Vagina (tissue), 2 donors: Measurements from ENCODE around the gene ANXA2. TPM values are rescaled to one million over a fixed set of nuclear protein-coding genes. Genes with fewer than 3 reads are reported as not detected.

Experiments
- DNase-seq, 2 donors: peaks; one replicate each; pipeline ENCODE4 v3.0.0-alpha.2; 2017; ENCODE audit errors: extremely low spot score in 2 of 2
- H3K27ac ChIP-seq: fragments of 200-600 bp; sonication (generic); one replicate; pipeline ENCODE4 v1.5.1; 2019
- H3K27me3 ChIP-seq: fragments of 200-600 bp; sonication (generic); one replicate; pipeline ENCODE4 v1.5.1; 2019
- H3K36me3 ChIP-seq, 2 donors: fragments of 200-600 bp; sonication (generic); one replicate each; pipeline ENCODE4 v1.5.1; 2017 to 2019
- H3K4me1 ChIP-seq: fragments of 200-600 bp; sonication (generic); one replicate; pipeline ENCODE4 v1.5.1; 2019
- H3K4me3 ChIP-seq, 2 donors: fragments of 200-600 bp; sonication (generic); 1 replicate in 1 of 2; 2 replicates in 1 of 2; pipeline ENCODE4 v1.5.1; 2016 to 2019
- H3K9me3 ChIP-seq: fragments of 200-600 bp; sonication (generic); one replicate; pipeline ENCODE4 v1.5.1; 2019
- CTCF ChIP-seq, 3 experiments: fragments of 450-650 bp in 2 of 3; fragments of 200-600 bp in 1 of 3; sonication (generic) in 1 of 3; IDR thresholded peaks; one replicate each; pipeline ENCODE4 v1.5.1; 2017 to 2019; ENCODE audit warnings: antibody characterized with exemption in 3 of 3, mild to moderate bottlenecking in 2 of 3, moderate library complexity in 2 of 3
- POLR2A ChIP-seq, 2 donors: fragments of 450-650 bp; IDR thresholded peaks; one replicate each; pipeline ENCODE4 v1.6.1; 2017; ENCODE audit warnings: antibody characterized with exemption in 2 of 2, mild to moderate bottlenecking in 2 of 2, moderate library complexity in 2 of 2
- POLR2AphosphoS5 ChIP-seq, 2 donors: sonication (generic); formaldehyde crosslinking; IDR thresholded peaks; one replicate each; pipeline ENCODE4 v1.9.0; 2017; ENCODE audit warnings: antibody characterized with exemption in 2 of 2, mild to moderate bottlenecking in 2 of 2, low read depth in 1 of 2; ENCODE audit not compliant: insufficient read depth in 1 of 2
- intact Hi-C: fragments of 100-400 bp; cut with DNase I; formaldehyde crosslinking; loops from one replicate; pipeline ENCODE4 v1.15.1; 2023
- total RNA-seq: library from RNA; depleted of rRNA; stranded (reverse); fragments of >200 nt; gene quantifications from one replicate; pipeline ENCODE4 v1.2.3, GENCODE V29; 2016

The ANXA2 gene
- total RNA-seq, 1 donor from 2014 or later = 1,230 TPM

- H3K9me3 ChIP-seq = no peaks in the 10 kb centered on the region
- no peaks in the 10 kb centered on the region for H3K27me3 ChIP-seq
- peak overlapping the region in 1 of 2 donors; percentile 17 for H3K4me3 ChIP-seq
- no peaks in the 10 kb centered on the region for H3K36me3 ChIP-seq
- intact Hi-C loops = no loop called here
- peak overlapping the region; percentile 62 for H3K27ac ChIP-seq
- peaks cover 99% of the 10 kb centered on the region for H3K4me1 ChIP-seq
- no peak for TF ChIP-seq POLR2AphosphoS5 (IDR thresholded peaks at IDR 0.05; ENCODE audit: insufficient read depth in 1 of 2, low read depth in 1 of 2)
- no peak for TF ChIP-seq CTCF (IDR thresholded peaks at IDR 0.05)
- TF ChIP-seq POLR2A (IDR thresholded peaks at IDR 0.05) = no peak
- peak in 1 of 2 donors; percentile 37 for DNase-seq
These were observed 7.6 kb downstream of the ANXA2 start for GRCh38 chr15:60390231-60390630.

GRCh38 chr15:60389261-60390077 is 8.3 kb downstream of the ANXA2 start:
- peak in 1 of 2 donors; percentile 58 for DNase-seq
- peak overlapping the region; percentile 62 for H3K27ac ChIP-seq
- intact Hi-C loops = no loop called here
- TF ChIP-seq POLR2AphosphoS5 (IDR thresholded peaks at IDR 0.05; ENCODE audit: insufficient read depth in 1 of 2, low read depth in 1 of 2) (no peak), CTCF (IDR thresholded peaks at IDR 0.05) (no peak), POLR2A (IDR thresholded peaks at IDR 0.05) (no peak)
- H3K4me3 ChIP-seq = peak overlapping the region; percentile 0 to 17
- H3K4me1 ChIP-seq = peaks cover 98% of the 10 kb centered on the region
- no peaks in the 10 kb centered on the region for H3K9me3 ChIP-seq
- no peaks in the 10 kb centered on the region for H3K27me3 ChIP-seq
- H3K36me3 ChIP-seq = peaks cover 0 to 7% of the 10 kb centered on the region in 2 donors

DNA sequence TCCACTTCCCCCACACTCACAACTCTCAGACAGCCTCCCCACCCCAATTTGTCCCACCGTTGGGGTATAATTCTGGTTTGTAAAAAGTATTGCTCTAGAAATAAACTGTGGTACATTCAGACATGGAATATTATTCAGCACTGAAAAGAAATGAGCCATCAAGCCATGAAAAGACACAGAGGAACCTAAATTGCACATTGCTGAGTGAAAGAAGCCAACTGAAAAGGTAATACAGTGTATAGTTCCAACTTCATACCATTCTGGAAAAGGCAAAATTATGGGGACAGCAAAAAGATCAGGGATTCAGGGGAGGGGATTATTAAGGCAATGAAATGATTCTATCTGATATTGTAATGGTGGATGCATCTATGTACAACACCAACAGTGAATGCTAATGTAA is 10.5 kb downstream of the ANXA2 start:
- no peak overlapping the region for H3K4me3 ChIP-seq
- no peak for DNase-seq
- peaks cover 98% of the 10 kb centered on the region for H3K4me1 ChIP-seq
- peak overlapping the region; percentile 12 for H3K27ac ChIP-seq
- no peaks in the 10 kb centered on the region for H3K9me3 ChIP-seq
- no peak for TF ChIP-seq CTCF (IDR thresholded peaks at IDR 0.05)
- no peak for TF ChIP-seq POLR2AphosphoS5 (IDR thresholded peaks at IDR 0.05; ENCODE audit: insufficient read depth in 1 of 2, low read depth in 1 of 2)
- TF ChIP-seq POLR2A (IDR thresholded peaks at IDR 0.05) = no peak
- intact Hi-C loops = no loop called here
- peaks cover 0 to 19% of the 10 kb centered on the region in 2 donors for H3K36me3 ChIP-seq
- H3K27me3 ChIP-seq = no peaks in the 10 kb centered on the region

- Histone ChIP-seq H3K9me3 (no peaks in the 10 kb centered on the region), H3K4me3 (no peak overlapping the region), H3K4me1 (peaks cover 98% of the 10 kb centered on the region), H3K36me3 (peaks cover 0 to 19% of the 10 kb centered on the region in 2 donors), H3K27me3 (no peaks in the 10 kb centered on the region), H3K27ac (peak overlapping the region; percentile 12)
- intact Hi-C loops = no loop called here
- TF ChIP-seq POLR2A (IDR thresholded peaks at IDR 0.05) = no peak
- TF ChIP-seq CTCF (IDR thresholded peaks at IDR 0.05) = no peak
- TF ChIP-seq POLR2AphosphoS5 (IDR thresholded peaks at IDR 0.05; ENCODE audit: insufficient read depth in 1 of 2, low read depth in 1 of 2) = no peak
- peak in 1 of 2 donors; percentile 6 for DNase-seq
These were observed 11.2 kb downstream of the ANXA2 start for GRCh38 chr15:60386615-60387014.
